IMR-90 (cell line): ENCODE data around the gene LRFN2. TPM values are rescaled to one million over a fixed set of nuclear protein-coding genes. Genes with fewer than 3 reads are reported as not detected.

Experiments used
- ATAC-seq: fragments of 200-7000 bp; cut with Tn5 transposase; 2 replicates; pipeline ENCODE4 v1.9.1; 2020; ENCODE audit warnings: low read depth, mild to moderate bottlenecking, moderate library complexity
- BruUV-seq: library from RNA; stranded (reverse); fragments of 400-500 nt; replicated peaks from 2 replicates; lab custom pipeline; 2021; lab: Mats Ljungman, UMichigan
- CTCF ChIA-PET: fragments of 300-600 bp; formaldehyde crosslinking; extraction: SDS; loops from one replicate; lab custom pipeline; 2021; ENCODE audit warnings: antibody characterized with exemption; lab: Yijun Ruan, JAX
- POLR2A ChIA-PET: fragments of 300-600 bp; sonication (Branson Sonifier 250); formaldehyde crosslinking; loops from one replicate; lab custom pipeline; 2022; ENCODE audit warnings: antibody characterized with exemption; ENCODE audit not compliant: unreplicated experiment; lab: Charles Lee
- DNase-seq: peaks from one replicate; pipeline ENCODE4 v3.0.0; 2013
- H2AFZ ChIP-seq: replicated peaks from 2 replicates; pipeline ENCODE3; 2013; ENCODE audit warnings: low read length, mild to moderate bottlenecking; ENCODE audit not compliant: poor library complexity
- H2AK5ac ChIP-seq: 2 replicates; pipeline ENCODE4 v1.6.1; 2013; ENCODE audit warnings: low read depth, low read length, inconsistent platforms
- H2AK9ac ChIP-seq: replicated peaks from 2 replicates; pipeline ENCODE3; 2013; ENCODE audit warnings: mild to moderate bottlenecking, low read depth, low read length, moderate library complexity; ENCODE audit not compliant: poor library complexity
- H2BK120ac ChIP-seq: 2 replicates; pipeline ENCODE4 v1.6.1; 2013; ENCODE audit warnings: low read depth, low read length, inconsistent platforms
- H2BK15ac ChIP-seq: 3 replicates; pipeline ENCODE4 v1.6.1; 2013; ENCODE audit warnings: low read depth, low read length, inconsistent platforms
- H2BK20ac ChIP-seq: 2 replicates; pipeline ENCODE4 v1.6.1; 2013; ENCODE audit warnings: low read depth, mild to moderate bottlenecking, inconsistent platforms, low read length, moderate library complexity
- H2BK5ac ChIP-seq: 2 replicates; pipeline ENCODE4 v1.6.1; 2013; ENCODE audit warnings: mild to moderate bottlenecking, low read depth, low read length, inconsistent platforms; ENCODE audit not compliant: poor library complexity, severe bottlenecking
- H3K14ac ChIP-seq: replicated peaks from 2 replicates; pipeline ENCODE4 v1.6.1; 2013; ENCODE audit warnings: low read depth, low read length, inconsistent platforms
- H3K18ac ChIP-seq: 2 replicates; pipeline ENCODE4 v1.6.1; 2013; ENCODE audit warnings: low read depth, low read length, control low read depth
- H3K23ac ChIP-seq: 2 replicates; pipeline ENCODE4 v1.6.1; 2013; ENCODE audit warnings: low read depth, low read length, inconsistent platforms
- H3K27ac ChIP-seq: 2 replicates; pipeline ENCODE4 v1.5.1; 2013; ENCODE audit warnings: mild to moderate bottlenecking, control low read depth, low read length; ENCODE audit not compliant: insufficient read depth
- H3K27me3 ChIP-seq: 2 replicates; pipeline ENCODE4 v1.6.1; 2013; ENCODE audit warnings: low read length; ENCODE audit not compliant: control insufficient read depth, insufficient read depth
- H3K36me3 ChIP-seq: 2 replicates; pipeline ENCODE4 v1.6.1; 2013; ENCODE audit warnings: low read length, mixed read lengths; ENCODE audit not compliant: control insufficient read depth, insufficient read depth
- H3K4ac ChIP-seq: 2 replicates; pipeline ENCODE4 v1.6.1; 2013; ENCODE audit warnings: low read depth, low read length, inconsistent platforms
- H3K4me1 ChIP-seq: 2 replicates; pipeline ENCODE4 v1.6.1; 2013; ENCODE audit warnings: low read length, mixed read lengths; ENCODE audit not compliant: control insufficient read depth, insufficient read depth
- H3K4me2 ChIP-seq: 2 replicates; pipeline ENCODE4 v1.6.1; 2013; ENCODE audit warnings: low read depth, mild to moderate bottlenecking, control low read depth, low read length, moderate library complexity
- H3K4me3 ChIP-seq: 2 replicates; pipeline ENCODE4 v1.5.1; 2013; ENCODE audit warnings: low read depth, mild to moderate bottlenecking, control low read depth, low read length, moderate library complexity; ENCODE audit not compliant: insufficient read depth
- H3K56ac ChIP-seq: 2 replicates; pipeline ENCODE4 v1.6.1; 2013; ENCODE audit warnings: low read length, inconsistent platforms; ENCODE audit not compliant: insufficient read depth; ENCODE audit errors: extremely low read depth
- H3K79me1 ChIP-seq, 2 experiments: 2 replicates each; pipeline ENCODE4 v1.6.1; 2013; ENCODE audit warnings: low read length in 2 of 2, inconsistent platforms in 1 of 2, low read depth in 1 of 2
- H3K9ac ChIP-seq: 2 replicates; pipeline ENCODE4 v1.6.1; 2013; ENCODE audit warnings: low read depth, low read length, control low read depth
- H3K9me1 ChIP-seq: 2 replicates; pipeline ENCODE4 v1.6.1; 2013; ENCODE audit warnings: low read length, inconsistent platforms; ENCODE audit not compliant: insufficient read depth
- H3K9me3 ChIP-seq: 2 replicates; pipeline ENCODE4 v1.6.1; 2013; ENCODE audit warnings: low read length; ENCODE audit not compliant: control insufficient read depth, insufficient read depth
- H4K20me1 ChIP-seq: 2 replicates; pipeline ENCODE4 v1.6.1; 2013; ENCODE audit warnings: low read length, inconsistent platforms; ENCODE audit not compliant: insufficient read depth
- H4K5ac ChIP-seq: 2 replicates; pipeline ENCODE4 v1.6.1; 2013; ENCODE audit warnings: mild to moderate bottlenecking, low read depth, low read length, control low read depth
- H4K8ac ChIP-seq, 2 experiments: 2 replicates each; pipeline ENCODE4 v1.6.1; 2013; ENCODE audit warnings: low read depth in 2 of 2, low read length in 2 of 2, control low read depth in 1 of 2, inconsistent platforms in 1 of 2
- H4K91ac ChIP-seq: 2 replicates; pipeline ENCODE4 v1.6.1; 2013; ENCODE audit warnings: low read depth, low read length, inconsistent platforms; ENCODE audit not compliant: insufficient read depth
- CHD1 ChIP-seq: IDR thresholded peaks from 2 replicates; pipeline ENCODE4 v1.6.1; 2012; ENCODE audit warnings: low read depth, low read length, improper control_type of control experiment
- ELK1 ChIP-seq: fragments of 150-350 bp; IDR thresholded peaks from 2 replicates; pipeline ENCODE4 v1.6.1; 2016; ENCODE audit warnings: low read depth, mild to moderate bottlenecking, low read length, moderate library complexity, borderline replicate concordance
- FOS ChIP-seq: fragments of 150-350 bp; IDR thresholded peaks from 2 replicates; pipeline ENCODE4 v1.6.1; 2016; ENCODE audit warnings: low read depth, low read length
- MAZ ChIP-seq: IDR thresholded peaks from 2 replicates; pipeline ENCODE4 v1.6.1; 2012; ENCODE audit warnings: low read depth, mild to moderate bottlenecking, low read length, improper control_type of control experiment, moderate library complexity, borderline replicate concordance
- POLR2A ChIP-seq: IDR thresholded peaks from 2 replicates; pipeline ENCODE4 v1.6.1; 2012; ENCODE audit warnings: mild to moderate bottlenecking, low read depth, low read length
- RFX5 ChIP-seq: IDR thresholded peaks from 2 replicates; pipeline ENCODE4 v1.8.0; 2012; ENCODE audit warnings: low read depth, mild to moderate bottlenecking, low read length, moderate library complexity
- WGBS, 2 experiments: methylation state at CpG; one replicate each; pipeline versions ENCODE4 v1.1.5 to v1.1.7; 2013; ENCODE audit warnings: missing lambda C conversion rate in 2 of 2; ENCODE audit not compliant: insufficient read length in 1 of 2; ENCODE audit errors: extremely low coverage in 2 of 2; 5-methylcytosine and 5-hydroxymethylcytosine counted together
- dilution Hi-C: fragments of 300-500 bp; cut with HindIII; formaldehyde crosslinking; loops from one replicate; pipeline ENCODE4 v1.14.3; 2018; ENCODE audit warnings: low sequenced_read_pairs; ENCODE audit not compliant: unreplicated experiment
- in situ Hi-C: fragments of 300-500 bp; cut with MboI; formaldehyde crosslinking; loops from 3 replicates; pipeline ENCODE4 v1.14.3; 2019; ENCODE audit warnings: low sequenced_read_pairs, inconsistent platforms, mixed read lengths
- intact Hi-C: fragments of 100-400 bp; cut with micrococcal nuclease; formaldehyde crosslinking; loops from 2 replicates; pipeline ENCODE4 v1.10.0; 2022
- polyA plus RNA-seq, 3 experiments: library from polyadenylated mRNA; depleted of rRNA; stranded (reverse); fragments of >200 nt; gene quantifications; 2 replicates each; pipeline ENCODE4 v1.2.3, GENCODE V29; 2012; ENCODE audit warnings: low replicate concordance in 1 of 3
- total RNA-seq: library from RNA; depleted of rRNA; stranded (reverse); fragments of >200 nt; gene quantifications from 2 replicates; pipeline ENCODE4 v1.2.3, GENCODE V29; 2012

The LRFN2 gene
- total and polyA plus RNA-seq, 2 of the 4 experiments (the other 2 are of a cell fraction), result not detected

- Histone ChIP-seq H3K14ac (no peak overlapping the region), H3K36me3 (no peaks in the 10 kb centered on the region), H3K23ac (no peak overlapping the region), H2AK5ac (no peak overlapping the region), H2BK5ac (no peak overlapping the region), H2AFZ (no peak overlapping the region), H3K4me2 (no peak overlapping the region), H2BK15ac (no peak overlapping the region), H3K79me1 (no peaks in the 10 kb centered on the region), H4K20me1 (no peaks in the 10 kb centered on the region), H3K27me3 (no peaks in the 10 kb centered on the region), H2AK9ac (no peak overlapping the region), H2BK20ac (no peak overlapping the region), H4K5ac (no peak overlapping the region), H4K8ac (no peak overlapping the region), H3K4me1 (no peaks in the 10 kb centered on the region), H3K9me1 (no peaks in the 10 kb centered on the region), H3K18ac (no peak overlapping the region), H3K4ac (no peak overlapping the region), H3K4me3 (no peak overlapping the region), H4K91ac (no peak overlapping the region), H3K9me3 (no peaks in the 10 kb centered on the region), H3K9ac (no peak overlapping the region), H2BK120ac (no peak overlapping the region), H3K56ac (no peak overlapping the region), H3K27ac (no peak overlapping the region)
- TF ChIP-seq CHD1, result no peak
- no peak for TF ChIP-seq ELK1
- TF ChIP-seq MAZ, result no peak
- no peak for TF ChIP-seq RFX5
- no peak for TF ChIP-seq FOS
- TF ChIP-seq POLR2A, result no peak
- no TSS peak for BruUV-seq
- in situ Hi-C loops (no loop called here), dilution Hi-C loops (no loop called here), intact Hi-C loops (no loop called here)
- ATAC-seq, result no peak
- POLR2A ChIA-PET, result no interaction called here
- CTCF ChIA-PET, result interaction anchor here (0.6 kb wide), 1 partner anchor 111 kb away, joined by 3 read pairs; no protein-coding TSS in a partner anchor
- 32% methylated on average over 4 of the region's 6 CpGs; no CpG with 5 or more reads in 1 of the 2 experiments for WGBS, 2 experiments
- DNase-seq, result no peak
Measured at GRCh38 chr6:40568062-40568708, 19.0 kb downstream of the LRFN2 start.
